CD4-positive, alpha-beta T cell treated with Interleukin-17A for 1 hour (primary cell): ENCODE measurements around the gene SGCD.
"Not testable (repeated sequence)": the region's sequence is repeated elsewhere in the genome, so short reads cannot be mapped to it uniquely, and the experiment has no call there.

ENCODE experiments used
- DNase-seq: peaks from one replicate; pipeline ENCODE4 v3.0.0-alpha.2; 2020

The SGCD gene

GRCh38 chr5:156589104-156589945 lies 262.4 kb downstream of the SGCD start:
- DNase-seq = no peak

- DNase-seq = no peak
Observed at GRCh38 chr5:156589946-156590216, 262.9 kb downstream of the SGCD start.

GRCh38 chr5:156590978-156591377 lies 264.0 kb downstream of the SGCD start:
- DNase-seq = no peak

GRCh38 chr5:156591631-156592030 lies 264.7 kb downstream of the SGCD start:
- no peak for DNase-seq

- no peak for DNase-seq
Observed at GRCh38 chr5:156593546-156593945, 266.6 kb downstream of the SGCD start.

- no peak for DNase-seq
Observed at GRCh38 chr5:156594406-156594805, 267.4 kb downstream of the SGCD start.

- no peak for DNase-seq
Observed at GRCh38 chr5:156595132-156595787, 268.3 kb downstream of the SGCD start.

GRCh38 chr5:156597276-156597675 lies 270.3 kb downstream of the SGCD start:
- no peak for DNase-seq

GRCh38 chr5:156598964-156599363 lies 272.0 kb downstream of the SGCD start:
- no peak for DNase-seq

GRCh38 chr5:156610582-156610981 lies 283.6 kb downstream of the SGCD start:
- not testable (repeated sequence) for DNase-seq

- no peak for DNase-seq
Observed at GRCh38 chr5:156615901-156616300, 288.9 kb downstream of the SGCD start.

GRCh38 chr5:156617426-156617825 lies 290.5 kb downstream of the SGCD start:
- DNase-seq = no peak

GRCh38 chr5:156618601-156619000 lies 291.6 kb downstream of the SGCD start:
- no peak for DNase-seq

GRCh38 chr5:156621719-156622118 lies 294.8 kb downstream of the SGCD start:
- no peak for DNase-seq

GRCh38 chr5:156623381-156624040 lies 296.5 kb downstream of the SGCD start:
- no peak for DNase-seq

- no peak for DNase-seq
Observed at GRCh38 chr5:156624686-156625085, 297.7 kb downstream of the SGCD start.

- DNase-seq = no peak
Observed at GRCh38 chr5:156628421-156628820, 301.5 kb downstream of the SGCD start.

- DNase-seq = no peak
Observed at GRCh38 chr5:156631005-156631404, 304.0 kb downstream of the SGCD start.

GRCh38 chr5:156634301-156634700 lies 307.3 kb downstream of the SGCD start:
- no peak for DNase-seq

- DNase-seq = no peak
Observed at GRCh38 chr5:156640691-156641241, 313.8 kb downstream of the SGCD start.

- no peak for DNase-seq
Observed at GRCh38 chr5:156641686-156642085, 314.7 kb downstream of the SGCD start.

- DNase-seq = no peak
Observed at GRCh38 chr5:156647034-156647451, 320.1 kb downstream of the SGCD start.

- DNase-seq = no peak
Observed at GRCh38 chr5:156654444-156654843, 327.5 kb downstream of the SGCD start.

- DNase-seq = no peak
Observed at GRCh38 chr5:156655732-156656131, 328.8 kb downstream of the SGCD start.
